Heart right ventricle (tissue), 16 donors: ENCODE results near the gene TTPAL. TPM values are rescaled to one million over a fixed set of nuclear protein-coding genes. Genes with fewer than 3 reads are reported as not detected.

ENCODE experiments used
- ATAC-seq, 8 donors: fragments of 200-7000 bp; cut with Tn5 transposase; one replicate each; pipeline ENCODE4 v1.9.1; 2020; ENCODE audit warnings: mild to moderate bottlenecking in 8 of 8, moderate library complexity in 8 of 8, moderate number of reproducible peaks in 1 of 8
- DNase-seq, 2 donors: peaks; one replicate each; pipeline ENCODE4 v3.0.0-alpha.2; 2020
- H3K27ac ChIP-seq, 10 donors: fragments of 200-600 bp; sonication (generic) in 2 of 10; one replicate each; pipeline versions ENCODE4 v1.5.0 to v1.8.0; 2020 to 2022; ENCODE audit warnings: mild to moderate bottlenecking in 3 of 10
- H3K27me3 ChIP-seq, 7 donors: fragments of 200-600 bp; one replicate each; pipeline ENCODE4 v1.8.0; 2021 to 2022; ENCODE audit warnings: mild to moderate bottlenecking in 2 of 7
- H3K36me3 ChIP-seq, 9 donors: fragments of 200-600 bp; sonication (generic) in 1 of 9; one replicate each; pipeline versions ENCODE4 v1.5.0 to v1.8.0; 2020 to 2022; ENCODE audit warnings: mild to moderate bottlenecking in 2 of 9
- H3K4me1 ChIP-seq, 9 donors: fragments of 200-600 bp; sonication (generic) in 1 of 9; one replicate each; pipeline versions ENCODE4 v1.5.0 to v1.8.0; 2020 to 2022; ENCODE audit warnings: mild to moderate bottlenecking in 4 of 9
- H3K4me3 ChIP-seq, 10 donors: fragments of 200-600 bp; sonication (generic) in 2 of 10; one replicate each; pipeline versions ENCODE4 v1.5.0 to v1.8.0; 2020 to 2022; ENCODE audit warnings: mild to moderate bottlenecking in 7 of 10, moderate library complexity in 2 of 10
- H3K9me3 ChIP-seq, 11 donors: fragments of 200-600 bp in 10 of 11; sonication (generic) in 2 of 11; one replicate each; pipeline versions ENCODE4 v1.5.0 to v1.8.0; 2013 to 2022; ENCODE audit warnings: mild to moderate bottlenecking in 2 of 11, control low read depth in 1 of 11, moderate library complexity in 1 of 11
- WGBS, 2 donors: extraction: QIAGEN DNeasy Blood & Tissue Kit; methylation state at CpG; one replicate each; pipeline ENCODE4 v1.1.7; 2013; ENCODE audit warnings: inconsistent platforms in 1 of 2; 5-methylcytosine and 5-hydroxymethylcytosine counted together
- intact Hi-C, 10 donors: fragments of 100-400 bp; cut with DNase I; formaldehyde crosslinking; loops; one replicate each; pipeline versions ENCODE4 v1.11.1 to v1.14.2; 2022
- polyA plus RNA-seq, 2 donors: library from polyadenylated mRNA; stranded (reverse); fragments of 200-250 nt; gene quantifications; one replicate each; pipeline ENCODE4 v1.2.3, GENCODE V29; 2013
- total RNA-seq, 10 donors: library from RNA; stranded (reverse); fragmentation: NEBNext Ultra II Directional in 3 of 10; extraction: Animal tissue kit (Norgen Biotek cat#: 25700) in 3 of 10; gene quantifications; one replicate each; pipeline versions ENCODE4 v1.2.1 to v1.2.4, GENCODE V29; 2021 to 2023
- TF ChIP-seq, protein P1 (sequence below), 9 donors: fragments of 200-600 bp; sonication (generic) in 2 of 9; IDR thresholded peaks; one replicate each; pipeline versions ENCODE4 v1.5.0 to v1.8.0; 2021 to 2022; ENCODE audit warnings: antibody characterized with exemption in 9 of 9, mild to moderate bottlenecking in 5 of 9, moderate library complexity in 1 of 9
- donor health status: Arrhythmogenic right ventricular cardiomyopathy.
- donor health status: ischemic (EF 13 %, LVEDD 7.1; RV severe dilation, severe dysfunction).
- donor health status: healthy with polysubstance abuse.
- donor health status: DM: no; HTN: yes; CAD: no.
- donor health status: DM: no; HTN: no; CAD: no.
- donor health status: ischemic (EF 25% LVEDD 6.9; RV normal size, moderate dysfunction).
- donor health status: ischemic (EF 25% LVEDD 5.7; RV mildly dilated, moderate dysfunction).
- donor health status: healthy.
- donor health status: DM: yes; HTN: yes; CAD: no.
- donor health status: Ischemic cardiomyopathy.
- donor health status: ischemic (EF 35%, LVEDD 5.7; RV mildly dilated, moderate dysfunction).
- donor health status: nonischemic (EF 11% LVEDD 7.7; RV severe dilation, severe dysfunction).
- donor health status: DM: yes; HTN: yes; CAD: no.
- donor health status: PGD.
- donor health status: ischemic (EF 29% LVEDD 5.4; RV normal size, mild dysfunction).
- donor health status: nonischemic (EF 23%, LVEDD 6.1; RV moderate dilation, normal function).

Gene TTPAL
- total and polyA plus RNA-seq, 12 donors: 2.3 to 7.3 (median 4.2) TPM

DNA sequence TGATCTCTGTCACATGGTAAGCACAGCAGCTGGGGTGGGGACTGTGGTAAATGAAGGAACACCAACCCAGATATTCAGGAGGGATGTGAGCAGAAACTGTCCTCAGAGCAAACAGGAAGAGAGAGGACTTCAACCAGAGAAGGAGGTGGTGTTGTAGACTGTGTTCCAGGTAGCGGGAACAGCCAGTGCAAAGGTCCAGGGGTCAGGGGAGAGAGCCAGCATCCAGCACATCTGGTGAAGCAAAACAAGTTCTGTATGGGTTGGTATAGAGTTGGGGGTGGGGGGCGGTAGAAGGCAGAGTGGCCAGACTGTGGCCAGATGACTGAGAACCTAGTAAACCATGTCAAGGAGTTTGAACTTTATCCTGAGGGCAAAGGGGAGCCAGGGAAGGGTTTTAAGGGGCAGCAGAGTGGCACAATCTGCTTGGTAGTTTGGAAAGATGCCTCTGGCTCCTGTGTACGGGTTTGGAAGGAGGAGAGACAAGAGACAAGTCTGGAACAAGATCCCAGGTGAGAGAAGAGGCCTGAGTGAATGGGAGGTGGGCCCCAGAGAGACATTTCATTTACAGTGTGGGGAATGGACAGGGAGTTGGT is 27.8 kb upstream of the TTPAL start:
- Histone ChIP-seq H3K9me3 (no peaks in the 10 kb centered on the region), H3K36me3 (no peaks in the 10 kb centered on the region), H3K4me1 (no peaks in the 10 kb centered on the region), H3K4me3 (no peak overlapping the region), H3K27ac (no peak overlapping the region), H3K27me3 (no peaks in the 10 kb centered on the region)
- ATAC-seq (no peak), DNase-seq (no peak)
- 88% methylated on average over 3 of the region's 3 CpGs for WGBS, 2 donors
- intact Hi-C loops: no loop called here
- TF ChIP-seq, protein P1, sequence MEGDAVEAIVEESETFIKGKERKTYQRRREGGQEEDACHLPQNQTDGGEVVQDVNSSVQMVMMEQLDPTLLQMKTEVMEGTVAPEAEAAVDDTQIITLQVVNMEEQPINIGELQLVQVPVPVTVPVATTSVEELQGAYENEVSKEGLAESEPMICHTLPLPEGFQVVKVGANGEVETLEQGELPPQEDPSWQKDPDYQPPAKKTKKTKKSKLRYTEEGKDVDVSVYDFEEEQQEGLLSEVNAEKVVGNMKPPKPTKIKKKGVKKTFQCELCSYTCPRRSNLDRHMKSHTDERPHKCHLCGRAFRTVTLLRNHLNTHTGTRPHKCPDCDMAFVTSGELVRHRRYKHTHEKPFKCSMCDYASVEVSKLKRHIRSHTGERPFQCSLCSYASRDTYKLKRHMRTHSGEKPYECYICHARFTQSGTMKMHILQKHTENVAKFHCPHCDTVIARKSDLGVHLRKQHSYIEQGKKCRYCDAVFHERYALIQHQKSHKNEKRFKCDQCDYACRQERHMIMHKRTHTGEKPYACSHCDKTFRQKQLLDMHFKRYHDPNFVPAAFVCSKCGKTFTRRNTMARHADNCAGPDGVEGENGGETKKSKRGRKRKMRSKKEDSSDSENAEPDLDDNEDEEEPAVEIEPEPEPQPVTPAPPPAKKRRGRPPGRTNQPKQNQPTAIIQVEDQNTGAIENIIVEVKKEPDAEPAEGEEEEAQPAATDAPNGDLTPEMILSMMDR (IDR thresholded peaks at IDR 0.05): no peak

DNA sequence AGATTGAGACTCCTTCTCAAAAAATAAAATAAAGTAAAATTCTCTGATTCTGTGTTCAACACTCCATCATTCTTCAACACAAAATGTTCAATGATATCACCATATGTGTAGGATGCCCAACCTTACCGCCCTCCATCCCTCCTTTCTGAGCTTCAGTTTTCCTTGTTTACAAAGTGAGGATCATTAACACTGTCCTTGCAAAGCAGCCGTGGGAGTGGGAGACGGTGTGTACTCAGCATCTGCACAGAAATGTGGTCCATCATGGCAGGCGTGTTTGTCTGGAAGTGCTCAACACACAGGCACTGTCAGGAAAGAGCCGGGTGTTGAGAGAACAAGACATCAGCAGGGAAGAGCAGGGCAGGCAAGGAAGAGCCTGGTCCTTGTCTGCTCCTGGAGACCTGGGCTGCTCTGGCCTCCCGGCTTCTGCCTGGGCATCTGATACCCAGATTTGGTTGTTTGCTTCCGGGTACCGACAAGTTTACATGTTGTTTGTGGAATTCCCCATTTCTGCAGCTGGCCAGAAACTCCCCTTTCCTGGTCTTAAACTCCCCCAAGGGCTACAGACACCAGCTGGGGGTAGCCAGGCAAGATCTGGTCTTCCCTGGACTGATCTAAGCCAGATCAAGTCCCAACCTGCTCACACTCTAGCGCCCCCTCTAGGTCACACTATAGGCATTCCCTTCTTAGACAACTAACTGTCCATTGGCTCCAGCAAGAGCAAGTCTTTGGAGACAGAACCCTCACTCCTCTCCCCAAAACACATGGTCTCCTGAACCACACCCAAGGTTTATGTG is 26.7 kb upstream of the TTPAL start:
- no peaks in the 10 kb centered on the region for H3K27me3 ChIP-seq
- no peaks in the 10 kb centered on the region for H3K9me3 ChIP-seq
- intact Hi-C loops: no loop called here
- WGBS, 2 donors: 63 to 67% methylated on average over 9 of the region's 9 CpGs
- H3K4me1 ChIP-seq: no peaks in the 10 kb centered on the region
- no peak for DNase-seq
- TF ChIP-seq, protein P1 (IDR thresholded peaks at IDR 0.05): peak in 2 of 9 donors; percentile 9 to 21
- ATAC-seq: no peak
- H3K4me3 ChIP-seq: no peak overlapping the region
- H3K36me3 ChIP-seq: no peaks in the 10 kb centered on the region
- H3K27ac ChIP-seq: no peak overlapping the region

DNA sequence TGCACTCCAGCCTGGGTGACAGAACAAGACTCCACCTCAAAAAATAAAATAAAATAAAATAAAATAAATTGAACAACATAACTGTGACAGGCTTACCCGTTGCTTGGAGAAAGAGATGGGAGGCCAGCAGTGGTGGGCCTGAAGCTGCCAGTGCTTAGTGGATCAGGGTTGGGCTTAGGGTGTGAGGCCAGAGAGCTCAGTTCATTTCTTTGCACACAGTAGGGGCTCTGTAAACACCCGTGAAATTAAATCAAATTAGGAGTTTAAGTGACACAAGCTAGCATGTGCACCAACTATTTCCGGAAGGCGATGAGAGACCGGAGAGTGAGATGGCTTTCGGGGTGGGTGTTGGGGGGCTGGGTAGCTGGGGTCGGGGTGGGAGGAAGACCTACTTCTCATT is 25.8 kb upstream of the TTPAL start:
- H3K36me3 ChIP-seq: no peaks in the 10 kb centered on the region
- no peaks in the 10 kb centered on the region for H3K27me3 ChIP-seq
- no peak overlapping the region for H3K4me3 ChIP-seq
- no peak for ATAC-seq
- H3K4me1 ChIP-seq: peaks cover 0 to under 1% (median 0%) of the 10 kb centered on the region in 9 donors
- WGBS, 2 donors: 82 to 83% methylated on average over 7 of the region's 7 CpGs
- DNase-seq: no peak
- intact Hi-C loops: no loop called here
- H3K9me3 ChIP-seq: no peaks in the 10 kb centered on the region
- TF ChIP-seq, protein P1 (IDR thresholded peaks at IDR 0.05): no peak
- H3K27ac ChIP-seq: no peak overlapping the region

DNA sequence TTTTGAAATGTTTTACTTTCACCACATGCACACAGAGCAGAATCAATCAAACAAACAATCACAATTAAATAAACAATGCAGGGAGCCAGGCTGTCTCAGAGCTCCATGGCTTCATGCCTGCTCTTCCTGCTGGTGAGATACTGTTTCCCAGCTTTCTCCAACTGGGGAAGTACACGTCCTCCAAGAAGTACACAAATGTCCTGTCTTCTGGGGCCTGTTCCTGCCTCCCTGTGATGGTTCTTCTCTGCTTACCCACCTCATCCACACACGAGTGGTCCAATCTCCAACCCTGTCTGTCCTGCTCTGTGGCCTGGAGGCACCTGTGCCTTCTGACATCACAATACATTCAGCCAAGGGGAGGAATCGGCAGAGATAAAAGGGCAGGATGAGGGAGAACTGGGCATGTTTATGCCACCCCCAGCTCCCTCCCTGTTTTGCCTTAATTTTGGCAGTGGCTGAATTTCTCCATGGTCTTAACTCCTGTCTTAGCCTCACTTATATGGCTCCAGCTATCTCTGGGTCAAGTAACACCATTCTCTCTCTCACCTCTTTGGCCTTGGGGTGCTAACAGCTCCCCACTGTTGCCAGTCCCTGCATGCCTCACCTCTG is 25.3 kb upstream of the TTPAL start:
- intact Hi-C loops: no loop called here
- TF ChIP-seq, protein P1 (IDR thresholded peaks at IDR 0.05): no peak
- Histone ChIP-seq H3K4me1 (peaks cover 0 to 6% (median 0%) of the 10 kb centered on the region in 9 donors), H3K36me3 (no peaks in the 10 kb centered on the region), H3K27ac (no peak overlapping the region), H3K27me3 (no peaks in the 10 kb centered on the region), H3K9me3 (no peaks in the 10 kb centered on the region), H3K4me3 (no peak overlapping the region)
- DNase-seq (no peak), ATAC-seq (no peak)
- 47 to 57% methylated on average over 3 of the region's 3 CpGs for WGBS, 2 donors
